GM21390 (cell line): ENCODE measurements around the gene PSMA7.
A peak's percentile ranks its signal among the peaks of the same experiment; 100 is the strongest.
"Not testable (repeated sequence)": the region's sequence is repeated elsewhere in the genome, so short reads cannot be mapped to it uniquely, and the experiment has no call there.

Experiments used
- ATAC-seq: cut with Tn5 transposase; IDR thresholded peaks from one replicate; pipeline ENCODE4 v1.9.1; 2021; ENCODE audit not compliant: unreplicated experiment

Gene PSMA7

DNA sequence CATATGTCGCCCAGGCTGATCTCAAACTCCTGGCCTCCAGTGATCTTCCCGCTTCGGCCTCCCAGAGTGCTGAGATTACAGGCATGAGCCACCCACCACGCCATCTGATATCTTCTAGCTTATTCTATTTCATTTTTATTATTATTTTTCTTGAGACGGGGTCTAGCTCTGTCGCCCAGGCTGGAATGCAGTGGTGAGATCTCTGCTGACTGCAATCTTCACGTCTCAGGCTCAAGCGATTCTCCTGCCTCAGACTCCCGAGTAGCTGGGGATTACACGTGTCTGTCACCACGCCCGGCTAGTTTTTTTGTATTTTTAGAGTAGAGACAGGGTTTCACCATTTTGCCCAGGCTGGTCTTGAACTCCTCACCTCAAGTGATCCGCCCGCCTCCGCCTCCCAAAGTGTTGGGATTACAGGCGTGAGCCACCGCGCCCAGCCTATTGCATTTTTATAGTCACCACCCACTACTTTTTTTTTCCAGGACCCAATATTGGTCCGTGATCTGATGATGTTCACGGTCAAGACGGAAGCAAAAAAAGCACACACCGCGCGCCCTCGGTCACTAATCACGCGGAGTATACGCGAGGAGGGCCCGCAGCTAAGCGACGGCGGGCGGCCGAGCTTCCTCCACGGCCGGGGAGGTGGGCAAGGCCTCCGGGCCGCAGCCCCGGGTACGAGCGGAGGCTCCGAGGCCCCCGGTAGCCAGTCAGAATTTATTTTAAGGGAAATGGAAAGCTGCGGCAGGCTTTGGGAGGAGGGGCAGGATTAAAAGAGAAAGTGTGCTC lies 22.0 kb downstream of the PSMA7 start:
- ATAC-seq, result peak; percentile 5

- ATAC-seq, result no peak
Measured at GRCh38 chr20:62120365-62120762, 22.8 kb downstream of the PSMA7 start.

- no peak for ATAC-seq
Measured at GRCh38 chr20:62119591-62120364, 23.4 kb downstream of the PSMA7 start.

DNA sequence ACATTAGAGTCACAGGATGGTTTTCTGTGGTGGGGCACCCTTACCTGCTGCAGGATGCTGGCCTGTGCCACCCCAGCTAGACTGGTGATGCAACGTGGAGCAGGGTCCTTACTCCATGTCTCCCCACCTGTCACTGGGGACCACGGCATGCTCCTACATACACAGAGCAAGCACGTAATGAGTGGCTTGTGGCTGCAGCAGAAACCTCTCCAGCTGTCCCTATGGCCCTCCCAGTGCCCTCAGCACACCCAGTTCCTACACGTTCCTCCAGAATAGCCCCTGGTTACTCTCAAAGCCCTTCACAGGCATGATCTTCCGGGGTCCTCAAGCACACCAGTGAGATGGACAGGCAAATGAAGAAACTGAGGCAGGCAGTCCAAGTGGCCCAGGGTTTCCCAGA lies 24.1 kb downstream of the PSMA7 start:
- no peak for ATAC-seq

- ATAC-seq, result no peak
Measured at GRCh38 chr20:62118113-62119043, 24.8 kb downstream of the PSMA7 start.

DNA sequence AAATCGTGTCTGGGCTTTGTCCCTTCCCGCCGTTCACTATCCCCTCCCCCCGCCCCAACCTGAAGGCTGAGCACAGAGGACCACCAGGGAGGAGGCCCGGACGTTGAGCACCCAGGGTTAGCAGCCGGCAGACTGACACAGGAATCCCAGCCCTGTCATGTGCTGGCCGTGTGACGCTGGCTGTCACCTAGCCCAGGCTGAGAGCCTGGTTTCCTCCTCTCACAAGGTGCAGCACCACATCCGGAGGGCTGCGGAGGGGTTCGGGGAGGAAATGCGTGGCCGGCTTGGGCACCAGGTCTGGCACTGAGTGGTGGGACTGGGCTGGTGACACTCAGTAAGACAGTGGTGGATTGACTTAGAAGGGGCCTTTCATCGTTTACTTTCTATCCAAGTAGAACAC lies 25.5 kb downstream of the PSMA7 start:
- ATAC-seq, result no peak

DNA sequence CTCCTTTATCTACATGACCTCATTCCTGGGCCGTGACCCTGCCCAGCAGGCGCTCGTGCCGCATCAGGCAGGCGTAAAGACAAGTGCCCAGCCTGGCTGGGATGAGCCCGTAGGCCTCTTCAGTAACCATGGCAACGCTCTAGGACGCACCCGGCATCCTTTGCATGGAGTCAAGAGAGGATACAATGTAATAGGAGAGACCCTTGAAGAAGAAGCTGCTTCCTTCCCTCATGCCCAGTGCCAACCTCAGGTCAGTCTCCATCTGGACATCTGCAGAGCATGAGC lies 25.9 kb downstream of the PSMA7 start:
- no peak for ATAC-seq

GRCh38 chr20:62116558-62117361 lies 26.4 kb downstream of the PSMA7 start:
- no peak for ATAC-seq

- not testable (repeated sequence) for ATAC-seq
Measured at GRCh38 chr20:62115800-62116407, 27.3 kb downstream of the PSMA7 start.

DNA sequence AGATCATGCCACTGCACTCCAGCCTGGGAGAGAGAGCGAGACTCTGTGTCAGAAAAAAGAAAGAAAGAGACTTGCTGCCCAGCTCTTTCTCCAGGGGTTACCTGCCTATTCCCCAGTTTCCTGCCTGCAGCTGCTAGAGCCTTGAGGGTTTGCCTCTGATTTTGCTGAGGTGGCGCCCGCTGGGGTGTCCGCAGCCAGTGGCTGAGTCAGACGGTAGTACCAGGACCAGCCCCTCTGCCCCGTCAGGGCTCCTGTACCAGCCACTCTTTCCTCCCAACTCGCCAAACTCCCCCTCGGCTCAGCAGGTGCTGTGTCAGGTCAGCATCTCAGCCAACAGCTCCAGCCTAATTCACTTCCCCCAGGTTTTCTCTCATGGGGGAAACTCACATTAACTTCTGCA lies 28.3 kb downstream of the PSMA7 start:
- ATAC-seq, result no peak

DNA sequence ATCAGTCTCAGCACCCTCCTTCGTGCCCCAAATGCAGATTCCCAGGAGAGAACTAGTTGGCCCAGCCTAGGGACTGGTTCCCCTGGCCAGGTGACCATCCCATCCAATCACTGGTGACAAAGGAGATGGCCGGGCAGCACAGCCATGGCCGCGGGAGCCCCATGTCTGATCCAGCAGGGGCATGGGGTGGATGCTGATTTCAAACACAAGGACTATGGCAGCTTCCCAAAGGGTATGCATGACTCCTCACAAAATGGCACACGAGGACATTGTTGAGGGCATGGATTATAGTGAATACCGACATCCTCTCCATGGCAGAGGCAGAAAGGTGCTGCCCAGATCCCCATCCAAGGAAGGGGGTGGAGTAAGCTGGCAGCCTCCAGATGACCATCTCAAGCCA lies 30.8 kb downstream of the PSMA7 start:
- no peak for ATAC-seq

GRCh38 chr20:62111148-62111547 lies 32.0 kb downstream of the PSMA7 start:
- no peak for ATAC-seq

DNA sequence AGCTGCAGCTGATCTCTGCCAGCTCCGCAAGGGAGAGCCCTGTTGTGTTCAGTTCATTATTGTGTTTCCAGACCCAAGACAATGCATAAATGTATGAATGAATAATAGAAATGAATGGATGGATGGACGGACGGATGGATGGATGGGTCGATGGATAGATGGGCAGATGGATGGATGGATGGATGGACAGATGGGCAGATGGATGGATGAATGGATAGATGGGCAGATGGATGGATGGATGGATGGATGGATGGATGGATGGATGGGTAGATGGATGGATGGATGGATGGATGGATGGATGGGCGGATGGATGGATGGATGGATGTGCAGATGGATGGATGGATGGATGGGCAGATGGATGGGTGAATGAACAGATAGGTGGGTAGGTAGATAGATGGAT lies 37.6 kb downstream of the PSMA7 start:
- ATAC-seq, result no peak

DNA sequence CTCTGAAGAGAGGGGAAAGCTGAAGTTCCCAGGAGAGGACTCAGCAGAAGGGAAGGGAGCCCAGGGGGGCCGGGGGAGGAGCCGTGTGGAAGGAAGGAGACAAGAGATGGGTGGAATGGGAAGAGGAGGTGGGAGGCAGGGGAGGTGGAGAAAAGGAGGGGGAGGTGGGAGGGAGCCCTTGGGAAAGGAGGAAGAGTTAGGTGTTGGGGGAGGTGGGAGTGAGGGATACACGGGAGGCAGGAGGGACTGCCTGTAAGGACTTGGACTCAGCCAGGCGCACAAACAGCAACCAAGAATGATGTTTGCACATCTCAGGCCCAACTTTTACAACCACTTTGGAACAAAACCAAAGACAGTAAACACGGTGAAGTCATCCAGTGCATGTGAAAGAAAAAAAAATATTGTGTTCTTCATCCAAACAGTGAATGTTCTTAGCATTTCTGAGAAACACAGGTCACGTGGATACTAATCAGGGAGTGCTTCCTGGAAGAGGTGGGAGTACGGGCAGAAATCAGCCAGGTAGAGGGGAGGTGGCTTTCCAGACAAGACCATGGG lies 38.3 kb downstream of the PSMA7 start:
- no peak for ATAC-seq

DNA sequence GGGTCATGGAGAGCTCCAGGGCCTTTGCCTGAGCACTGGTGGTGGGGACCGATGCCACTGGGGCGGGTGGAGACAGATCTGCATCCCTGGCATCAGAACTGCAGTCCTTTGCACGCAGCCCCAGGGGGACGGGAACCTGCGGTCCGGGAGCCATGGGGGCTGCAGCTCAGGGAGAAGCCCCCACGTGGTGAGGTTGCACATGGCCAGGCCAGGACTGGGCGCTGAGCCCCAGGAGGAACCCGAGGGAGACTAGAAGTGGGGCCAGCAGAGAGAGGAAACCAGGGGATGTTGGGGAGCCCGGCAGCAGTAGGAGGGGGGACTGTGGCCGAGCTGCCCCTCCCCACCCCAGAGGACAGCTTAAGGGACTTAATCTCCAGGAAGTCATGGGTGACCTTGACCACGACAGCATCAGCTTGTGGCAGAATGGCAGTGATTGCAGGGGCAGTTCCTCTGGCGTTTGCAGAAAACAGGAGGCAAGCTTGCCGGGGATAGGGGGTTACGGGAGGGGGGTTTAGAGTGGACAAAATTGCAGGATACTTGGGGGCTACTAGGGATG lies 38.9 kb downstream of the PSMA7 start:
- ATAC-seq, result no peak

DNA sequence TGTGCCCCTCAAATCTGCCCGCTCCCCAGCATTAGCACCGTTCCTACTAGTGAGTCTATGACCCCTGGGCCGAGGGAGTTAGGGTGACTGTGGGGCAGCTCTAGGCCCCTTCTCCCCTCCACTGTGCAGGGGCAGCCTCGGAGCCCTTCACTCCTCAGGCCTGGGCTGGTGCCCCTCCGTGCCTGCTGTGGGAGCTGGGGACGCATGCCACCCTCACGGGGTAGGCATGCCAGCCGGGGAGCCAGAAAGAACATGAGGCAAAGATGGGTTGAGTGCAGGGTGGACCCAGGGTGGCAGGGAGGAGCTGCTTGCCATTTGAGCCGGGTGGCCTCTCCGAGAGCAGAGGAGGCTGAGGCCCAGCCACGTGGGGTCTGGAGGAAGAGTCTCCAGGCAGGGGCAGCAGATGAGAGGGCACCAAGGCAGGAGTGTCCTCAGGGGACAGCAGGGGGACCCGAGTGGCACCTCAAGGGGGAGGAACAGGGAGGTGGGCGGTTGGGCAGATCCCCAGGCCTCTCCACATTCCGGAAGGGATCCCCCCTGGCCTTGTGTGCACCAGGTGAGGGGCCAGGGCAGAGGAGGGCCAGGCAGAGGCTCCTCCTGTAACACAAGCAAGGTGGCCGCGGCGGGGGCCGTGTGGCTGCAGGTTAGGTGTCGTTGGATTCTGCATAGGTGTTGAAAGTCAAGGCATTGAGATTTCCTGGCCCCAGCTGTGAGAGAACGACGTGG lies 39.5 kb downstream of the PSMA7 start:
- ATAC-seq, result no peak

- no peak for ATAC-seq
Measured at GRCh38 chr20:62101078-62101477, 42.1 kb downstream of the PSMA7 start.

- ATAC-seq, result no peak
Measured at GRCh38 chr20:62097881-62098407, 45.2 kb downstream of the PSMA7 start.
